GM18508 (cell line): ENCODE data around the gene DCAF10.
"Not testable (repeated sequence)": the region's sequence is repeated elsewhere in the genome, so short reads cannot be mapped to it uniquely, and the experiment has no call there.

Source experiments
- ATAC-seq: cut with Tn5 transposase; IDR thresholded peaks from one replicate; pipeline ENCODE4 v1.9.1; 2021; ENCODE audit warnings: moderate number of reproducible peaks; ENCODE audit not compliant: insufficient read depth, unreplicated experiment

DCAF10 gene

GRCh38 chr9:37788332-37788731 lies 12.3 kb upstream of the DCAF10 start:
- ATAC-seq, result no peak

- ATAC-seq, result no peak
These were observed 10.5 kb upstream of the DCAF10 start for GRCh38 chr9:37790096-37790495.

GRCh38 chr9:37792122-37792521 lies 8.5 kb upstream of the DCAF10 start:
- ATAC-seq, result no peak

- no peak for ATAC-seq
These were observed 4.4 kb upstream of the DCAF10 start for GRCh38 chr9:37796232-37796631.

- ATAC-seq, result no peak
These were observed 1.9 kb upstream of the DCAF10 start for GRCh38 chr9:37798677-37799076.

- no peak for ATAC-seq
These were observed 772 bp downstream of the DCAF10 start for GRCh38 chr9:37801287-37801850.

- no peak for ATAC-seq
These were observed 1.5 kb downstream of the DCAF10 start for GRCh38 chr9:37801959-37802711.

- no peak for ATAC-seq
These were observed 5.7 kb downstream of the DCAF10 start for GRCh38 chr9:37806271-37806670.

GRCh38 chr9:37809676-37810075 lies 9.1 kb downstream of the DCAF10 start:
- not testable (repeated sequence) for ATAC-seq

GRCh38 chr9:37811906-37812476 lies 11.4 kb downstream of the DCAF10 start:
- ATAC-seq, result no peak

- no peak for ATAC-seq
These were observed 12.3 kb downstream of the DCAF10 start for GRCh38 chr9:37812773-37813379.

- ATAC-seq, result no peak
These were observed 18.3 kb downstream of the DCAF10 start for GRCh38 chr9:37818849-37819248.

GRCh38 chr9:37820142-37820541 lies 19.5 kb downstream of the DCAF10 start:
- no peak for ATAC-seq

- not testable (repeated sequence) for ATAC-seq
These were observed 24.6 kb downstream of the DCAF10 start for GRCh38 chr9:37825174-37825573.

GRCh38 chr9:37827483-37828165 lies 27.0 kb downstream of the DCAF10 start:
- no peak for ATAC-seq

- no peak for ATAC-seq
These were observed 35.2 kb downstream of the DCAF10 start for GRCh38 chr9:37835821-37836220.

- ATAC-seq, result no peak
These were observed 35.8 kb downstream of the DCAF10 start for GRCh38 chr9:37836386-37836785.

GRCh38 chr9:37839496-37840461 lies 39.2 kb downstream of the DCAF10 start:
- no peak for ATAC-seq

GRCh38 chr9:37840560-37841194 lies 40.1 kb downstream of the DCAF10 start:
- no peak for ATAC-seq
